NT2/D1 (cell line): ENCODE measurements around the gene EFNA2.
A peak's percentile ranks its signal among the peaks of the same experiment; 100 is the strongest.

Experiments used
- DNase-seq: peaks from one replicate; pipeline ENCODE4 v3.0.0-alpha.2; 2011; ENCODE audit warnings: low read depth, low spot score
- H3K27me3 ChIP-seq: 2 replicates; pipeline ENCODE4 v1.6.0; 2011; ENCODE audit warnings: mild to moderate bottlenecking; ENCODE audit not compliant: insufficient read length, insufficient read depth
- H3K36me3 ChIP-seq: 2 replicates; pipeline ENCODE4 v1.6.1; 2011; ENCODE audit warnings: mild to moderate bottlenecking, low read length, mixed read lengths; ENCODE audit not compliant: insufficient read depth, insufficient read length
- H3K4me1 ChIP-seq: 2 replicates; pipeline ENCODE4 v1.5.1; 2011; ENCODE audit not compliant: insufficient read depth, insufficient read length
- H3K4me3 ChIP-seq: 2 replicates; pipeline ENCODE4 v1.5.1; 2011; ENCODE audit warnings: low read depth; ENCODE audit not compliant: insufficient read length
- H3K9ac ChIP-seq: 2 replicates; pipeline ENCODE4 v1.6.0; 2011; ENCODE audit warnings: low read depth; ENCODE audit not compliant: insufficient read length
- H3K9me3 ChIP-seq: 2 replicates; pipeline ENCODE4 v1.5.1; 2011; ENCODE audit warnings: mild to moderate bottlenecking, low read length; ENCODE audit not compliant: insufficient read depth
- SUZ12 ChIP-seq: IDR thresholded peaks from 2 replicates; pipeline ENCODE4 v1.6.1; 2011; ENCODE audit not compliant: insufficient read length, insufficient read depth; ENCODE audit errors: extremely low read depth
- YY1 ChIP-seq: IDR thresholded peaks from 2 replicates; pipeline ENCODE4 v1.6.1; 2011; ENCODE audit not compliant: insufficient read length, insufficient read depth
- ZNF274 ChIP-seq: IDR thresholded peaks from 2 replicates; pipeline ENCODE4 v1.6.1; 2011; ENCODE audit warnings: mild to moderate bottlenecking, low read depth, low read length

EFNA2 gene

GRCh38 chr19:1336079-1336684 lies 50.5 kb downstream of the EFNA2 start:
- no peak overlapping the region for H3K4me3 ChIP-seq

GRCh38 chr19:1340681-1341469 lies 55.2 kb downstream of the EFNA2 start:
- no peak overlapping the region for H3K9ac ChIP-seq
- H3K4me1 ChIP-seq = no peaks in the 10 kb centered on the region
- DNase-seq = no peak
- no peak for TF ChIP-seq SUZ12
- TF ChIP-seq YY1 = no peak
- TF ChIP-seq ZNF274 = no peak
- H3K36me3 ChIP-seq = no peaks in the 10 kb centered on the region
- H3K4me3 ChIP-seq = no peak overlapping the region
- H3K9me3 ChIP-seq = no peaks in the 10 kb centered on the region
- no peaks in the 10 kb centered on the region for H3K27me3 ChIP-seq

More at GRCh38 chr19:1336079-1336684, 50.5 kb downstream of the EFNA2 start:
- TF ChIP-seq YY1 (no peak), SUZ12 (no peak), ZNF274 (no peak)
- Histone ChIP-seq H3K9me3 (no peaks in the 10 kb centered on the region), H3K9ac (no peak overlapping the region), H3K36me3 (no peaks in the 10 kb centered on the region), H3K4me1 (peaks cover 4% of the 10 kb centered on the region), H3K27me3 (no peaks in the 10 kb centered on the region)
- DNase-seq = no peak

- H3K9ac ChIP-seq = peak overlapping the region; percentile 5
- no peaks in the 10 kb centered on the region for H3K36me3 ChIP-seq
- no peaks in the 10 kb centered on the region for H3K27me3 ChIP-seq
- H3K9me3 ChIP-seq = no peaks in the 10 kb centered on the region
- H3K4me1 ChIP-seq = no peaks in the 10 kb centered on the region
- DNase-seq = no peak
- no peak overlapping the region for H3K4me3 ChIP-seq
- no peak for TF ChIP-seq ZNF274
- TF ChIP-seq SUZ12 = no peak
- no peak for TF ChIP-seq YY1
These were observed 57.4 kb downstream of the EFNA2 start for GRCh38 chr19:1343041-1343440.

GRCh38 chr19:1349211-1349610 lies 63.5 kb downstream of the EFNA2 start:
- no peak overlapping the region for H3K9ac ChIP-seq
- no peak for DNase-seq
- no peaks in the 10 kb centered on the region for H3K36me3 ChIP-seq
- peaks cover 3% of the 10 kb centered on the region for H3K4me1 ChIP-seq
- no peak overlapping the region for H3K4me3 ChIP-seq
- no peaks in the 10 kb centered on the region for H3K9me3 ChIP-seq
- H3K27me3 ChIP-seq = no peaks in the 10 kb centered on the region
- no peak for TF ChIP-seq YY1
- no peak for TF ChIP-seq ZNF274
- no peak for TF ChIP-seq SUZ12

- H3K4me1 ChIP-seq = peaks cover 3% of the 10 kb centered on the region
- no peak for TF ChIP-seq ZNF274
- TF ChIP-seq YY1 = no peak
- no peak for TF ChIP-seq SUZ12
- no peak for DNase-seq
These were observed 65.2 kb downstream of the EFNA2 start for GRCh38 chr19:1350867-1351266.

More at GRCh38 chr19:1350867-1351266, 65.2 kb downstream of the EFNA2 start:
- H3K36me3 ChIP-seq = no peaks in the 10 kb centered on the region
- H3K9ac ChIP-seq = peak overlapping the region; percentile 6
- no peaks in the 10 kb centered on the region for H3K9me3 ChIP-seq
- peaks cover 2% of the 10 kb centered on the region for H3K27me3 ChIP-seq
- no peak overlapping the region for H3K4me3 ChIP-seq
